ENCODE results near the gene KRT6A. TPM values are rescaled to one million over a fixed set of nuclear protein-coding genes. Genes with fewer than 3 reads are reported as not detected.

The KRT6A gene
- polyA plus RNA-seq, 3 donors: not detected

GRCh38 chr12:52497975-52498374 lies 4.9 kb upstream of the KRT6A start:
- H3K36me3 ChIP-seq (replicated peaks in 1 of 2; ENCODE audit: control insufficient read depth in 1 of 2, insufficient read depth in 2 of 2, low read length in 2 of 2): no peaks in the 10 kb centered on the region
- no peak overlapping the region for H3K4me3 Mint-ChIP-seq
- H3K9me3 ChIP-seq (replicated peaks in 1 of 2; ENCODE audit: control insufficient read depth in 1 of 2, insufficient read depth in 1 of 2, low read length in 2 of 2): peaks cover 0 to 6% of the 10 kb centered on the region in 2 donors
- H3K9ac ChIP-seq (ENCODE audit: insufficient read depth, low read length, poor library complexity, severe bottlenecking): no peak overlapping the region
- no peaks in the 10 kb centered on the region for H3K79me2 ChIP-seq (ENCODE audit: insufficient read depth, low read length)
- peaks cover 0 to 11% (median 6%) of the 10 kb centered on the region in 7 donors for H3K9me3 Mint-ChIP-seq
- 92% methylated on average over 7 of the region's 7 CpGs for whole genome bisulfite sequencing (ENCODE audit: insufficient coverage)
- H3K4me2 ChIP-seq (replicated peaks; ENCODE audit: extremely low read depth, low read length, poor library complexity, severe bottlenecking): no peak overlapping the region
- H3K36me3 Mint-ChIP-seq: no peaks in the 10 kb centered on the region
- peaks cover 20% of the 10 kb centered on the region for H3K4me1 Mint-ChIP-seq
- no peak for DNase-seq
- H3K27me3 ChIP-seq (ENCODE audit: control insufficient read depth in 2 of 2, insufficient read depth in 2 of 2, low read length in 2 of 2): no peaks in the 10 kb centered on the region
- no peak for TF ChIP-seq CTCF (IDR thresholded peaks at IDR 0.05)
- H4K20me1 ChIP-seq (ENCODE audit: insufficient read depth, low read length): no peaks in the 10 kb centered on the region
- H3K4me3 ChIP-seq (replicated peaks in 1 of 3; ENCODE audit: low read depth in 2 of 3, low read length in 3 of 3): no peak overlapping the region
- intact Hi-C loops (cut with micrococcal nuclease): no loop called here
- H3K4me1 ChIP-seq (ENCODE audit: control insufficient read depth in 1 of 2, insufficient read depth in 2 of 2, low read length in 2 of 2): peaks cover 9 to 18% of the 10 kb centered on the region in 2 donors
- no peak overlapping the region for H3K27ac Mint-ChIP-seq
- no peak overlapping the region for H2AFZ ChIP-seq (ENCODE audit: insufficient read depth, low read depth, low read length, poor library complexity, severe bottlenecking)
- H3K27me3 Mint-ChIP-seq (ENCODE audit: low read depth in 3 of 3): peaks cover 5 to 11% (median 7%) of the 10 kb centered on the region in 3 donors
- H3K27ac ChIP-seq (ENCODE audit: low read depth in 1 of 2, low read length in 2 of 2): no peak overlapping the region

DNA sequence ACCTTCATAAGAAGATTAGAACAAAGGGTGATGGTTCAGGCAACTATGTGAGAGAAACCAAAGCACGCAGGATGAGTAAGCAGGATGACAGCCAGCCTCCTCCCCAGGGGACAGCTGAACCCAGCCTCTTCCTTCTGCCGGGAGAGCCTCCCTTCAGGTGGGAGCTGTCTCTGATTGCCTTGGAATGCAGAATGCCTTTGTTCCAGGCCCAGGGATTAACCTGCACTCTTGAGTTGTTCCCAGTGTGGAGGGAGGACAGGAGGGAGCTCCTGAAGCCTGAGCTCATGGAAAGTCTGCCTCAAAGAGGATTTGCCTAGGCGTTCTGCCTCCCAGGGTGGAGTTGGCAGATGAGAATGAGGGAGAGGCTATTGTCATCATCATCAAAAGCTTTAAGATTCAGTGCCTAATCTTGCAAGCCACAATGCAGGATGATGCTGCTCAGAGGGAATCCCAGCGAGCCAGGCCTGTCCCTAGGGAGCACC lies 3.6 kb upstream of the KRT6A start:
- no peak overlapping the region for H2AFZ ChIP-seq (ENCODE audit: insufficient read depth, low read depth, low read length, poor library complexity, severe bottlenecking)
- no peak overlapping the region for H3K4me3 Mint-ChIP-seq
- H3K36me3 ChIP-seq (replicated peaks in 1 of 2; ENCODE audit: control insufficient read depth in 1 of 2, insufficient read depth in 2 of 2, low read length in 2 of 2): no peaks in the 10 kb centered on the region
- H3K9me3 ChIP-seq (replicated peaks in 1 of 2; ENCODE audit: control insufficient read depth in 1 of 2, insufficient read depth in 1 of 2, low read length in 2 of 2): no peaks in the 10 kb centered on the region
- H3K4me1 Mint-ChIP-seq: peaks cover 20% of the 10 kb centered on the region
- no peaks in the 10 kb centered on the region for H4K20me1 ChIP-seq (ENCODE audit: insufficient read depth, low read length)
- no peak overlapping the region for H3K27ac ChIP-seq (ENCODE audit: low read depth in 1 of 2, low read length in 2 of 2)
- H3K27me3 ChIP-seq (ENCODE audit: control insufficient read depth in 2 of 2, insufficient read depth in 2 of 2, low read length in 2 of 2): no peaks in the 10 kb centered on the region
- H3K27me3 Mint-ChIP-seq (ENCODE audit: low read depth in 3 of 3): peaks cover 5 to 11% (median 9%) of the 10 kb centered on the region in 3 donors
- peaks cover 0 to 5% (median 0%) of the 10 kb centered on the region in 7 donors for H3K9me3 Mint-ChIP-seq
- no peak overlapping the region for H3K27ac Mint-ChIP-seq
- TF ChIP-seq CTCF (IDR thresholded peaks at IDR 0.05): no peak
- no peak for DNase-seq
- no peaks in the 10 kb centered on the region for H3K36me3 Mint-ChIP-seq
- 92% methylated on average over 2 of the region's 4 CpGs for WGBS (ENCODE audit: insufficient coverage)
- no peak overlapping the region for H3K4me2 ChIP-seq (replicated peaks; ENCODE audit: extremely low read depth, low read length, poor library complexity, severe bottlenecking)
- no peak overlapping the region for H3K9ac ChIP-seq (ENCODE audit: insufficient read depth, low read length, poor library complexity, severe bottlenecking)
- H3K4me1 ChIP-seq (ENCODE audit: control insufficient read depth in 1 of 2, insufficient read depth in 2 of 2, low read length in 2 of 2): peaks cover 9 to 18% of the 10 kb centered on the region in 2 donors
- no peak overlapping the region for H3K4me3 ChIP-seq (replicated peaks in 1 of 3; ENCODE audit: low read depth in 2 of 3, low read length in 3 of 3)
- H3K79me2 ChIP-seq (ENCODE audit: insufficient read depth, low read length): no peaks in the 10 kb centered on the region
- intact Hi-C loops (cut with micrococcal nuclease): no loop called here
